ENCODE results near the gene SPNS3. TPM values are rescaled to one million over a fixed set of nuclear protein-coding genes. Genes with fewer than 3 reads are reported as not detected.

Gene SPNS3
- total and polyA plus RNA-seq, 10 of the 15 experiments (the other 5 are each of a cell fraction or from before 2014, with no cell fraction given): 0.16 to 2.6 (median 0.97) TPM

GRCh38 chr17:4474093-4474492 is 40.4 kb downstream of the SPNS3 start:
- SMC1A ChIA-PET (ENCODE audit: uncharacterized antibody, unreplicated experiment): no interaction called here
- Histone ChIP-seq H3K4me3 (no peak overlapping the region), H3K27ac (ENCODE audit: control insufficient read depth, insufficient read depth) (no peak overlapping the region), H3K36me3 (ENCODE audit: control insufficient read depth in 2 of 2, insufficient read depth in 2 of 2, low read length in 1 of 2) (no peaks in the 10 kb centered on the region), H3K27me3 (replicated peaks in 1 of 2; ENCODE audit: control insufficient read depth in 2 of 2, insufficient read depth in 2 of 2, low read length in 1 of 2) (peaks cover 0 to 2% of the 10 kb centered on the region in 2 experiments; a peak in 3 of 4 replicates), H3K79me2 (ENCODE audit: control insufficient read depth, insufficient read depth, low read length) (no peaks in the 10 kb centered on the region), H3K9ac (ENCODE audit: control insufficient read depth, insufficient read depth, low read length) (no peak overlapping the region), H3K9me3 (replicated peaks; ENCODE audit: control insufficient read depth, insufficient read depth, low read length) (no peaks in the 10 kb centered on the region), H4K20me1 (ENCODE audit: control insufficient read depth, insufficient read depth) (no peaks in the 10 kb centered on the region), H3K4me1 (ENCODE audit: control insufficient read depth, insufficient read depth, low read length) (no peaks in the 10 kb centered on the region), H2AFZ (ENCODE audit: control insufficient read depth, low read depth, low read length) (no peak overlapping the region), H3K4me2 (ENCODE audit: control insufficient read depth, insufficient read depth) (no peak overlapping the region)
- RAD21 ChIA-PET (ENCODE audit: unreplicated experiment): no interaction called here
- CTCF ChIA-PET: no interaction called here
- in situ Hi-C loops (cut with MboI): no loop called here
- no peak for TF ChIP-seq NRF1 (conservative IDR thresholded peaks at IDR 0.05; ENCODE audit: low read depth, low read length)
- TF ChIP-seq E2F4 (IDR thresholded peaks at IDR 0.05; ENCODE audit: low read depth, low read length): no peak
- TF ChIP-seq PAX5 (IDR thresholded peaks at IDR 0.05; ENCODE audit: borderline replicate concordance, low read depth, low read length): no peak
- TF ChIP-seq TCF3 (IDR thresholded peaks at IDR 0.05; ENCODE audit: borderline replicate concordance, insufficient read depth, low read depth, low read length): no peak
- TF ChIP-seq POU2F2 (IDR thresholded peaks at IDR 0.05; ENCODE audit: borderline replicate concordance, low read depth, low read length): no peak
- TF ChIP-seq ZNF274 (IDR thresholded peaks at IDR 0.05; ENCODE audit: insufficient read depth, insufficient read length): no peak
- TF ChIP-seq E2F8 (IDR thresholded peaks at IDR 0.05; ENCODE audit: low read depth, partially characterized antibody): no peak
- TF ChIP-seq RELB (IDR thresholded peaks at IDR 0.05; ENCODE audit: low read depth): no peak
- TF ChIP-seq SREBF2 (IDR thresholded peaks at IDR 0.05; ENCODE audit: low read length): no peak
- no peak for TF ChIP-seq BHLHE40 (IDR thresholded peaks at IDR 0.05; ENCODE audit: borderline replicate concordance in 1 of 2, low read depth in 2 of 2, low read length in 1 of 2)
- TF ChIP-seq IKZF1 (conservative IDR thresholded peaks at IDR 0.05): no peak
- TF ChIP-seq ZNF24 (IDR thresholded peaks at IDR 0.05): no peak
- no peak for TF ChIP-seq ASH2L (IDR thresholded peaks at IDR 0.05; ENCODE audit: borderline replicate concordance, low read depth)
- ATAC-seq (no peak), FAIRE-seq (no peak), DNase-seq (ENCODE audit: low read depth, low spot score) (no peak)
- no TSS peak for BruUV-seq (replicated peaks)
- WGBS (ENCODE audit: insufficient coverage, insufficient replicate concordance, low lambda C conversion rate, missing lambda C conversion rate): 52% methylated on average over 13 of the region's 13 CpGs
- POLR2A ChIA-PET: no interaction called here
- intact Hi-C loops (cut with micrococcal nuclease; ENCODE audit: unreplicated experiment): no loop called here
